ENCODE results near the gene SCYGR4.

Gene SCYGR4

GRCh38 chr2:227642656-227643055 is 25.4 kb downstream of the SCYGR4 start:
- H3K4me3 ChIP-seq (ENCODE audit: low read depth, low read length), result no peak overlapping the region
- H3K36me3 ChIP-seq (replicated peaks), result no peaks in the 10 kb centered on the region
- no peak overlapping the region for H3K27ac ChIP-seq
- peak; percentile 13 for DNase-seq
- in situ Hi-C loops (cut with HindIII; ENCODE audit: low pct_ligation_motif_present, low sequenced_read_pairs), result no loop called here
- H3K27me3 ChIP-seq (replicated peaks), result no peaks in the 10 kb centered on the region
- TF ChIP-seq CTCF (IDR thresholded peaks at IDR 0.05; ENCODE audit: low read depth, low read length, missing control alignments), result no peak

GRCh38 chr2:227643990-227644551 is 26.8 kb downstream of the SCYGR4 start:
- no peak overlapping the region for H3K4me3 ChIP-seq (ENCODE audit: low read depth, low read length)

DNA sequence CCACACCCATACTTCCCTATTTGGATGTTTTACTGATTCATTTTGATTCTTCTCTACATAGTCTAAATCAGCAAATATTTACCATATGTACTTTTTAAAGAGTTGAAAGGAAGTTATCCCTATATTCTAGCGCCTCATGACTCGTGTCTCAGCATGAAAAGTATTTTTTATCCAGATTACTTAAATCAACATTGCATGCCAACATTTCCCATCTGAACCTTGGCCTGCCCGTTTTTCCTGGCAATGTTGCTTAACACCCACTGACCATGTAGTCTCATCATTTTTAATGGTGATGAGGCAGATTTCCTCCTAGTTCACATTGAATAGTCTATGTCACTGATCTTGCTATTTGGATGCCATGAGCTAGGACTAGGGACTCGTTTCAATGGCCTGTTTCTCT is 36.1 kb downstream of the SCYGR4 start:
- H3K27me3 ChIP-seq (replicated peaks), result no peaks in the 10 kb centered on the region
- DNase-seq, result peak; percentile 39
- in situ Hi-C loops (cut with HindIII; ENCODE audit: low pct_ligation_motif_present, low sequenced_read_pairs), result no loop called here
- H3K36me3 ChIP-seq (replicated peaks), result no peaks in the 10 kb centered on the region
- no peak for TF ChIP-seq CTCF (IDR thresholded peaks at IDR 0.05; ENCODE audit: low read depth, low read length, missing control alignments)
- H3K27ac ChIP-seq, result peak overlapping the region; percentile 10
- H3K4me3 ChIP-seq (ENCODE audit: low read depth, low read length), result no peak overlapping the region

More at GRCh38 chr2:227643990-227644551, 26.8 kb downstream of the SCYGR4 start:
- Histone ChIP-seq H3K36me3 (replicated peaks) (no peaks in the 10 kb centered on the region), H3K27ac (no peak overlapping the region), H3K27me3 (replicated peaks) (no peaks in the 10 kb centered on the region)
- in situ Hi-C loops (cut with HindIII; ENCODE audit: low pct_ligation_motif_present, low sequenced_read_pairs), result no loop called here
- DNase-seq, result no peak
- no peak for TF ChIP-seq CTCF (IDR thresholded peaks at IDR 0.05; ENCODE audit: low read depth, low read length, missing control alignments)

GRCh38 chr2:227654426-227654825 is 37.1 kb downstream of the SCYGR4 start:
- Histone ChIP-seq H3K27ac (no peak overlapping the region), H3K36me3 (replicated peaks) (no peaks in the 10 kb centered on the region), H3K27me3 (replicated peaks) (no peaks in the 10 kb centered on the region), H3K4me3 (ENCODE audit: low read depth, low read length) (no peak overlapping the region)
- no peak for DNase-seq
- no peak for TF ChIP-seq CTCF (IDR thresholded peaks at IDR 0.05; ENCODE audit: low read depth, low read length, missing control alignments)
- in situ Hi-C loops (cut with HindIII; ENCODE audit: low pct_ligation_motif_present, low sequenced_read_pairs), result no loop called here

- H3K27ac ChIP-seq, result peak overlapping the region; percentile 77
- no peaks in the 10 kb centered on the region for H3K27me3 ChIP-seq (replicated peaks)
- no peak overlapping the region for H3K4me3 ChIP-seq (ENCODE audit: low read depth, low read length)
- no peaks in the 10 kb centered on the region for H3K36me3 ChIP-seq (replicated peaks)
- DNase-seq, result peak; percentile 94
- in situ Hi-C loops (cut with HindIII; ENCODE audit: low pct_ligation_motif_present, low sequenced_read_pairs), result no loop called here
- TF ChIP-seq CTCF (IDR thresholded peaks at IDR 0.05; ENCODE audit: low read depth, low read length, missing control alignments), result no peak
Measured at GRCh38 chr2:227655454-227655853, 38.2 kb downstream of the SCYGR4 start.
